ENCODE measurements around the gene FDCSP. TPM values are rescaled to one million over a fixed set of nuclear protein-coding genes. Genes with fewer than 3 reads are reported as not detected.

The FDCSP gene
- total and polyA plus RNA-seq, 2 of the 13 experiments (the other 11 are each of a cell fraction or from before 2014, with no cell fraction given), result not detected

DNA sequence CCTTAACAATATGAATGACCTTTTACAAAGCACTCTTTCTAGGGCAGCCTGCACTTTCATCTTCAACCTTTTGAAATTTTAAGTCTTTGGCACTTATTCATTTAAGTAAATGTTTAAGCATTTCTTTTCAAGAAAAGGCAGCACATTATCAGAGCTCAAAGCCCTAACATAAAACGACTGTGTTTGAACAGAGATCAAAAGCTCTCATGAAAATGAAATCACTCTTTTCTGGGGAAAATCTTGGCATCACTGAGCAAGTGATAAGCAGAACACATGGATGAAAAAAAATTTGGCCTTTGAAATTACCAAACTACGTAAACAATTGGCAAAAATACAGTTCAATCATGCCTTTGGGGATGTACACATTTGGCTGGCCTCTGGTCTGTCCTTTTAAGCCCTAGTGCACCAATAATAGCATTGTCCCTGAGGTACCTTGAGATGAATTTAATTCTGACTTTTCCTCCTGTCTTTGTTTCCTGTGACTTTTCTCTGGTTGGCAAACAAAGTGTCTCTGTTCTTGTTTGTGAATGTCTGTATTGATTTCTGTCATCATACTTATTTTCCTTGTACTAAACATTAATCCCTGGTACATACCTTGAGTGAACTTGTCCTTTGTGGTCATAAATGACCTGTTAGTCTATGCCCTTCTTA lies 43.3 kb upstream of the FDCSP start (continued):
- TF ChIP-seq, protein P1, sequence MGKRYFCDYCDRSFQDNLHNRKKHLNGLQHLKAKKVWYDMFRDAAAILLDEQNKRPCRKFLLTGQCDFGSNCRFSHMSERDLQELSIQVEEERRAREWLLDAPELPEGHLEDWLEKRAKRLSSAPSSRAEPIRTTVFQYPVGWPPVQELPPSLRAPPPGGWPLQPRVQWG (CRISPR knock-in tag; IDR thresholded peaks at IDR 0.05; ENCODE audit: borderline replicate concordance, low read depth), result no peak
- no peak for TF ChIP-seq KAT7 (CRISPR knock-in tag; IDR thresholded peaks at IDR 0.05; ENCODE audit: borderline replicate concordance)
- TF ChIP-seq ZNF337 (CRISPR knock-in tag; IDR thresholded peaks at IDR 0.05; ENCODE audit: borderline replicate concordance, low read depth), result no peak
- TF ChIP-seq, protein P2, sequence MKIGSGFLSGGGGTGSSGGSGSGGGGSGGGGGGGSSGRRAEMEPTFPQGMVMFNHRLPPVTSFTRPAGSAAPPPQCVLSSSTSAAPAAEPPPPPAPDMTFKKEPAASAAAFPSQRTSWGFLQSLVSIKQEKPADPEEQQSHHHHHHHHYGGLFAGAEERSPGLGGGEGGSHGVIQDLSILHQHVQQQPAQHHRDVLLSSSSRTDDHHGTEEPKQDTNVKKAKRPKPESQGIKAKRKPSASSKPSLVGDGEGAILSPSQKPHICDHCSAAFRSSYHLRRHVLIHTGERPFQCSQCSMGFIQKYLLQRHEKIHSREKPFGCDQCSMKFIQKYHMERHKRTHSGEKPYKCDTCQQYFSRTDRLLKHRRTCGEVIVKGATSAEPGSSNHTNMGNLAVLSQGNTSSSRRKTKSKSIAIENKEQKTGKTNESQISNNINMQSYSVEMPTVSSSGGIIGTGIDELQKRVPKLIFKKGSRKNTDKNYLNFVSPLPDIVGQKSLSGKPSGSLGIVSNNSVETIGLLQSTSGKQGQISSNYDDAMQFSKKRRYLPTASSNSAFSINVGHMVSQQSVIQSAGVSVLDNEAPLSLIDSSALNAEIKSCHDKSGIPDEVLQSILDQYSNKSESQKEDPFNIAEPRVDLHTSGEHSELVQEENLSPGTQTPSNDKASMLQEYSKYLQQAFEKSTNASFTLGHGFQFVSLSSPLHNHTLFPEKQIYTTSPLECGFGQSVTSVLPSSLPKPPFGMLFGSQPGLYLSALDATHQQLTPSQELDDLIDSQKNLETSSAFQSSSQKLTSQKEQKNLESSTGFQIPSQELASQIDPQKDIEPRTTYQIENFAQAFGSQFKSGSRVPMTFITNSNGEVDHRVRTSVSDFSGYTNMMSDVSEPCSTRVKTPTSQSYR (CRISPR knock-in tag; IDR thresholded peaks at IDR 0.05; ENCODE audit: borderline replicate concordance), result peak; percentile 31; the same call in 1 of the 2 replicates
- TF ChIP-seq PITX1 (CRISPR knock-in tag; IDR thresholded peaks at IDR 0.05), result peak; percentile 97
- no peak for TF ChIP-seq ZNF543 (CRISPR knock-in tag; IDR thresholded peaks at IDR 0.05)
- peak; percentile 95 for TF ChIP-seq RARA (CRISPR knock-in tag; IDR thresholded peaks at IDR 0.05)
- no peak for TF ChIP-seq SP140L (CRISPR knock-in tag; IDR thresholded peaks at IDR 0.05; ENCODE audit: borderline replicate concordance)
- TF ChIP-seq ATRX (CRISPR knock-in tag; IDR thresholded peaks at IDR 0.05; ENCODE audit: borderline replicate concordance), result no peak
- no peak for TF ChIP-seq ZNF724P (CRISPR knock-in tag; IDR thresholded peaks at IDR 0.05; ENCODE audit: borderline replicate concordance)
- no peak for TF ChIP-seq REXO4 (CRISPR knock-in tag; IDR thresholded peaks at IDR 0.05; ENCODE audit: borderline replicate concordance)
- TF ChIP-seq ZNF605 (CRISPR knock-in tag; IDR thresholded peaks at IDR 0.05), result no peak
- TF ChIP-seq, protein P3, sequence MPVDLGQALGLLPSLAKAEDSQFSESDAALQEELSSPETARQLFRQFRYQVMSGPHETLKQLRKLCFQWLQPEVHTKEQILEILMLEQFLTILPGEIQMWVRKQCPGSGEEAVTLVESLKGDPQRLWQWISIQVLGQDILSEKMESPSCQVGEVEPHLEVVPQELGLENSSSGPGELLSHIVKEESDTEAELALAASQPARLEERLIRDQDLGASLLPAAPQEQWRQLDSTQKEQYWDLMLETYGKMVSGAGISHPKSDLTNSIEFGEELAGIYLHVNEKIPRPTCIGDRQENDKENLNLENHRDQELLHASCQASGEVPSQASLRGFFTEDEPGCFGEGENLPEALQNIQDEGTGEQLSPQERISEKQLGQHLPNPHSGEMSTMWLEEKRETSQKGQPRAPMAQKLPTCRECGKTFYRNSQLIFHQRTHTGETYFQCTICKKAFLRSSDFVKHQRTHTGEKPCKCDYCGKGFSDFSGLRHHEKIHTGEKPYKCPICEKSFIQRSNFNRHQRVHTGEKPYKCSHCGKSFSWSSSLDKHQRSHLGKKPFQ (CRISPR knock-in tag; IDR thresholded peaks at IDR 0.05; ENCODE audit: insufficient replicate concordance), result no peak
- no peak for TF ChIP-seq ZNF546 (CRISPR knock-in tag; conservative IDR thresholded peaks at IDR 0.05)
- TF ChIP-seq STAT5B (CRISPR knock-in tag; IDR thresholded peaks at IDR 0.05), result no peak
- no peak for TF ChIP-seq FIP1L1 (IDR thresholded peaks at IDR 0.05; ENCODE audit: borderline replicate concordance, insufficient read depth, low read depth, low read length)
- TF ChIP-seq ZFP36L1 (CRISPR knock-in tag; IDR thresholded peaks at IDR 0.05), result no peak
- TF ChIP-seq, protein P4, sequence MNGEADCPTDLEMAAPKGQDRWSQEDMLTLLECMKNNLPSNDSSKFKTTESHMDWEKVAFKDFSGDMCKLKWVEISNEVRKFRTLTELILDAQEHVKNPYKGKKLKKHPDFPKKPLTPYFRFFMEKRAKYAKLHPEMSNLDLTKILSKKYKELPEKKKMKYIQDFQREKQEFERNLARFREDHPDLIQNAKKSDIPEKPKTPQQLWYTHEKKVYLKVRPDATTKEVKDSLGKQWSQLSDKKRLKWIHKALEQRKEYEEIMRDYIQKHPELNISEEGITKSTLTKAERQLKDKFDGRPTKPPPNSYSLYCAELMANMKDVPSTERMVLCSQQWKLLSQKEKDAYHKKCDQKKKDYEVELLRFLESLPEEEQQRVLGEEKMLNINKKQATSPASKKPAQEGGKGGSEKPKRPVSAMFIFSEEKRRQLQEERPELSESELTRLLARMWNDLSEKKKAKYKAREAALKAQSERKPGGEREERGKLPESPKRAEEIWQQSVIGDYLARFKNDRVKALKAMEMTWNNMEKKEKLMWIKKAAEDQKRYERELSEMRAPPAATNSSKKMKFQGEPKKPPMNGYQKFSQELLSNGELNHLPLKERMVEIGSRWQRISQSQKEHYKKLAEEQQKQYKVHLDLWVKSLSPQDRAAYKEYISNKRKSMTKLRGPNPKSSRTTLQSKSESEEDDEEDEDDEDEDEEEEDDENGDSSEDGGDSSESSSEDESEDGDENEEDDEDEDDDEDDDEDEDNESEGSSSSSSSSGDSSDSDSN (CRISPR knock-in tag; IDR thresholded peaks at IDR 0.05), result no peak
- TF ChIP-seq ZNF781 (CRISPR knock-in tag; IDR thresholded peaks at IDR 0.05; ENCODE audit: borderline replicate concordance, not compliant biosample characterization), result no peak

All from HepG2 (cell line).